A673 (cell line): ENCODE data around the gene SUPT5H.

ENCODE experiments used
- CTCF ChIP-seq: fragments of 300-800, 200-600 bp; sonication (generic); conservative IDR thresholded peaks from 2 replicates; pipeline ENCODE4 v1.5.1; 2017; ENCODE audit warnings: low read depth, mild to moderate bottlenecking, antibody characterized with exemption, low read length, moderate library complexity, mixed read lengths
- EZH2 ChIP-seq: fragments of 200-600 bp; sonication (generic); IDR thresholded peaks from 2 replicates; pipeline ENCODE4 v1.6.1; 2017; ENCODE audit warnings: borderline replicate concordance, low read depth, mild to moderate bottlenecking, mixed read lengths, antibody characterized with exemption, low read length; ENCODE audit not compliant: poor library complexity, severe bottlenecking

- TF ChIP-seq CTCF (0 out of 2 replicates have a peak, but pooled peaks have one; percentile 12), EZH2 (no peak)
Measured at GRCh38 chr19:39480337-39481228, 35.2 kb downstream of the SUPT5H start, which contains the start of gene TIMM50.
